K562 (cell line): Measurements from ENCODE around the gene NUFIP1. TPM values are rescaled to one million over a fixed set of nuclear protein-coding genes. Genes with fewer than 3 reads are reported as not detected.

Source experiments
- ASH1L ChIP-seq: fragments of 450-650 bp; IDR thresholded peaks from 2 replicates; pipeline ENCODE4 v1.6.1; 2018; ENCODE audit warnings: borderline replicate concordance, mild to moderate bottlenecking, low read depth; ENCODE audit not compliant: partially characterized antibody
- C11orf30 ChIP-seq: fragments of 450-650 bp; IDR thresholded peaks from 2 replicates; pipeline ENCODE4 v1.6.1; 2016; ENCODE audit warnings: low read depth, mild to moderate bottlenecking
- CHD1 ChIP-seq: fragments of 200-600 bp; sonication (generic); IDR thresholded peaks from one replicate; pipeline ENCODE4 v1.6.1; 2012; ENCODE audit warnings: mild to moderate bottlenecking, moderate library complexity, low read length, inconsistent platforms
- DIDO1 ChIP-seq: fragments of 450-650 bp; IDR thresholded peaks from 2 replicates; pipeline ENCODE4 v1.6.1; 2016; ENCODE audit warnings: low read depth, missing biosample characterization, missing genetic modification characterization
- KAT2B ChIP-seq: IDR thresholded peaks from one replicate; pipeline ENCODE4 v1.6.1; 2012; ENCODE audit warnings: low read depth, mild to moderate bottlenecking, control low read depth, inconsistent platforms, low read length, moderate library complexity
- KLF6 ChIP-seq: fragments of 250-450 bp; sonication (Bioruptor Pico); IDR thresholded peaks from 2 replicates; pipeline ENCODE4 v1.4.0; 2020; ENCODE audit warnings: mild to moderate bottlenecking, moderate library complexity, borderline replicate concordance
- MED1 ChIP-seq: sonication (generic); formaldehyde crosslinking; IDR thresholded peaks from 2 replicates; pipeline ENCODE4 v1.8.1; 2023; ENCODE audit warnings: missing genetic modification reagents, borderline replicate concordance
- NBN ChIP-seq: fragments of 450-650 bp; IDR thresholded peaks from 2 replicates; pipeline ENCODE4 v1.6.1; 2016; ENCODE audit warnings: low read depth, mild to moderate bottlenecking
- NCOA4 ChIP-seq: fragments of 450-650 bp; IDR thresholded peaks from 2 replicates; pipeline ENCODE4 v1.6.1; 2018; ENCODE audit warnings: mild to moderate bottlenecking; ENCODE audit not compliant: partially characterized antibody
- NFRKB ChIP-seq: fragments of 450-650 bp; IDR thresholded peaks from 2 replicates; pipeline ENCODE4 v1.6.1; 2016; ENCODE audit warnings: low read depth
- NONO ChIP-seq, 2 experiments: fragments of 200-400 bp in 1 of 2; fragments of 450-650 bp in 1 of 2; formaldehyde crosslinking in 1 of 2; IDR thresholded peaks; 2 replicates each; pipeline ENCODE4 v1.6.1; 2017; ENCODE audit warnings: low read depth in 2 of 2, mild to moderate bottlenecking in 2 of 2, moderate library complexity in 2 of 2, low read length in 1 of 2
- PHTF2 ChIP-seq: fragments of 250-450 bp; sonication (Bioruptor Pico); IDR thresholded peaks from 2 replicates; pipeline ENCODE4 v1.5.0; 2021; ENCODE audit warnings: mild to moderate bottlenecking
- PML ChIP-seq: IDR thresholded peaks from 2 replicates; pipeline ENCODE4 v1.6.1; 2012; ENCODE audit warnings: low read length, inconsistent platforms
- POLR2A ChIP-seq: fragments of 450-650 bp; conservative IDR thresholded peaks from 2 replicates; pipeline ENCODE4 v1.6.1; 2016
- SAFB2 ChIP-seq: fragments of 200-400 bp; formaldehyde crosslinking; IDR thresholded peaks from 2 replicates; pipeline ENCODE4 v1.6.1; 2018; ENCODE audit warnings: borderline replicate concordance, low read length, low read depth, moderate library complexity; ENCODE audit not compliant: severe bottlenecking
- SIX5 ChIP-seq, 2 experiments: IDR thresholded peaks; 2 replicates each; pipeline ENCODE4 v1.6.1; 2011; ENCODE audit warnings: low read length in 2 of 2, borderline replicate concordance in 1 of 2, low read depth in 1 of 2, mild to moderate bottlenecking in 1 of 2, moderate library complexity in 1 of 2; ENCODE audit not compliant: insufficient read depth in 1 of 2
- SMARCE1 ChIP-seq: fragments of 450-650 bp; IDR thresholded peaks from 2 replicates; pipeline ENCODE4 v1.7.1; 2016; ENCODE audit warnings: mild to moderate bottlenecking
- TAF7 ChIP-seq: fragments of 450-650 bp; IDR thresholded peaks from 2 replicates; pipeline ENCODE4 v1.6.1; 2016; ENCODE audit warnings: missing genetic modification characterization, missing compliant biosample characterization
- TRIM24 ChIP-seq, 2 experiments: fragments of 450-650 bp; IDR thresholded peaks; 2 replicates each; pipeline ENCODE4 v1.6.1; 2016
- ZBTB12 ChIP-seq: fragments of 250-450 bp; sonication (Bioruptor Pico); IDR thresholded peaks from 2 replicates; pipeline ENCODE4 v1.4.0; 2020
- ZKSCAN8 ChIP-seq: fragments of 200-800 bp; sonication (Bioruptor generic); IDR thresholded peaks from 2 replicates; pipeline ENCODE4 v1.6.1; 2016; ENCODE audit warnings: missing genetic modification characterization, missing compliant biosample characterization
- polyA plus RNA-seq, 8 experiments: library from polyadenylated mRNA; depleted of rRNA in 4 of 8; stranded (reverse) in 5 of 8; unstranded in 3 of 8; fragments of >200 nt; fragmentation: Nextera tagmentation in 2 of 8; fragmentation: Illumina TruSeq in 1 of 8; extraction: Ambion mirVana in 2 of 8; extraction: Trizol in 1 of 8; gene quantifications; 2 replicates each; pipeline versions ENCODE4 v1.2.1 to v1.2.3, GENCODE V29; 2011 to 2014; ENCODE audit warnings: inconsistent platforms in 1 of 8, missing spikeins in 1 of 8
- total RNA-seq, 7 experiments: library from RNA; depleted of rRNA in 6 of 7; stranded (reverse); fragments of >200 nt in 6 of 7; fragmentation: Illumina TruSeq in 2 of 7; extraction: Trizol in 2 of 7; gene quantifications; 2 replicates each; pipeline versions ENCODE4 v1.2.1 to v1.2.3, GENCODE V29; 2011 to 2021; ENCODE audit warnings: low replicate concordance in 1 of 7
- TF ChIP-seq, protein P1 (sequence below): fragments of 250-450 bp; sonication (Bioruptor Pico); IDR thresholded peaks from 2 replicates; pipeline ENCODE4 v1.8.0; 2022; ENCODE audit warnings: inconsistent platforms
- TF ChIP-seq, protein P2 (sequence below): fragments of 450-650 bp; IDR thresholded peaks from one replicate; pipeline ENCODE4 v1.6.1; 2018; ENCODE audit warnings: mild to moderate bottlenecking, moderate library complexity; ENCODE audit not compliant: partially characterized antibody
- TF ChIP-seq, protein P3 (sequence below): sonication (generic); formaldehyde crosslinking; IDR thresholded peaks from 2 replicates; pipeline ENCODE4 v1.8.0; 2022; ENCODE audit warnings: missing genetic modification reagents, mild to moderate bottlenecking, borderline replicate concordance

The NUFIP1 gene
- total and polyA plus RNA-seq, 9 of the 15 experiments (the other 6 are each of a cell fraction or from before 2014, with no cell fraction given) = 2.6 to 9.7 (median 4.1) TPM

DNA sequence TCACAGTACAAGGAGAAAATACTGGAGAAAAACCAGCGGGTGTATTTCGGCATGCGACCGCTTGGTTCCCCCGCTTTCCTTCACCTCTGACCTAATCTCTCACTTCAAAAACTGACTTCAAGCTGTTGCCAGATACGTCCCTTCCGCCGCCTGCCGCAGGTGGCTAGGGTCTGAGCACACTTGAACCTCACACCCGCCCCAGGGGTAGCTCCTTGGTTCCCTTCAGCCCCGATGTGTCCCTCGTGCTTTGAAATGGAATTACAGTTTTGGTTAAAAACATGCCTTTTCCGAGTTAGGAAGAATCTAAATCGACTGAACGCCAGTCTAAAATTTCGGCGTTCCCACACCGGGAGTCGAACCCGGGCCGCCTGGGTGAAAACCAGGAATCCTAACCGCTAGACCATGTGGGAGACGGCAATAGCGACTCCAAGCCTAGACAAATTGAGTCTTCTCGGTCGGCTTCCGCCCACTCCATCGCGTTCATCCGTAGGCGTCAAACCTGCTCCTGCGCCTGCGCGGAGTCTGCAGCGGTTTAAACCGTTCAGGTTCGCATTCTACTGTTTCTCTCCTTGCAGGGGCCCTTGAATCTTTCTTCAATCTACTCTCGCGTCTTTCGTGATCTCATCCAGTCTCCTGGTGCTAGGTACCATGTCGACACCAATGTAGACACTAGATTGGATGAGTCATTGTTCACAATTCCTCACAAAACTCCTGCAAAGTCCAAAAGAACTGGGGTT lies 71.5 kb downstream of the NUFIP1 start (continued):
- TF ChIP-seq, protein P1, sequence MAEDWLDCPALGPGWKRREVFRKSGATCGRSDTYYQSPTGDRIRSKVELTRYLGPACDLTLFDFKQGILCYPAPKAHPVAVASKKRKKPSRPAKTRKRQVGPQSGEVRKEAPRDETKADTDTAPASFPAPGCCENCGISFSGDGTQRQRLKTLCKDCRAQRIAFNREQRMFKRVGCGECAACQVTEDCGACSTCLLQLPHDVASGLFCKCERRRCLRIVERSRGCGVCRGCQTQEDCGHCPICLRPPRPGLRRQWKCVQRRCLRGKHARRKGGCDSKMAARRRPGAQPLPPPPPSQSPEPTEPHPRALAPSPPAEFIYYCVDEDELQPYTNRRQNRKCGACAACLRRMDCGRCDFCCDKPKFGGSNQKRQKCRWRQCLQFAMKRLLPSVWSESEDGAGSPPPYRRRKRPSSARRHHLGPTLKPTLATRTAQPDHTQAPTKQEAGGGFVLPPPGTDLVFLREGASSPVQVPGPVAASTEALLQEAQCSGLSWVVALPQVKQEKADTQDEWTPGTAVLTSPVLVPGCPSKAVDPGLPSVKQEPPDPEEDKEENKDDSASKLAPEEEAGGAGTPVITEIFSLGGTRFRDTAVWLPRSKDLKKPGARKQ (CRISPR knock-in tag) = no peak
- TF ChIP-seq, protein P2, sequence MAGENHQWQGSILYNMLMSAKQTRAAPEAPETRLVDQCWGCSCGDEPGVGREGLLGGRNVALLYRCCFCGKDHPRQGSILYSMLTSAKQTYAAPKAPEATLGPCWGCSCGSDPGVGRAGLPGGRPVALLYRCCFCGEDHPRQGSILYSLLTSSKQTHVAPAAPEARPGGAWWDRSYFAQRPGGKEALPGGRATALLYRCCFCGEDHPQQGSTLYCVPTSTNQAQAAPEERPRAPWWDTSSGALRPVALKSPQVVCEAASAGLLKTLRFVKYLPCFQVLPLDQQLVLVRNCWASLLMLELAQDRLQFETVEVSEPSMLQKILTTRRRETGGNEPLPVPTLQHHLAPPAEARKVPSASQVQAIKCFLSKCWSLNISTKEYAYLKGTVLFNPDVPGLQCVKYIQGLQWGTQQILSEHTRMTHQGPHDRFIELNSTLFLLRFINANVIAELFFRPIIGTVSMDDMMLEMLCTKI = no peak
- TF ChIP-seq SMARCE1 = no peak
- no peak for TF ChIP-seq TAF7 (tag)
- no peak for TF ChIP-seq PML
- no peak for TF ChIP-seq NONO (IDR thresholded peaks at IDR 0.05; ENCODE audit: low read depth in 2 of 2, low read length in 1 of 2)
- TF ChIP-seq KLF6 (CRISPR knock-in tag) = no peak
- TF ChIP-seq NFRKB = no peak
- TF ChIP-seq SIX5 (IDR thresholded peaks at IDR 0.05; ENCODE audit: borderline replicate concordance in 1 of 2, insufficient read depth in 1 of 2, low read depth in 1 of 2, low read length in 2 of 2) = peak in 1 of 2 experiments; percentile 17; a peak in 1 of 4 replicates
- peak; percentile 24; the same call in 1 of the 2 replicates for TF ChIP-seq DIDO1 (tag)
- TF ChIP-seq MED1 (CRISPR knock-in tag) = no peak
- peak; percentile 68 for TF ChIP-seq POLR2A
- TF ChIP-seq NCOA4 = no peak
- TF ChIP-seq, protein P3, sequence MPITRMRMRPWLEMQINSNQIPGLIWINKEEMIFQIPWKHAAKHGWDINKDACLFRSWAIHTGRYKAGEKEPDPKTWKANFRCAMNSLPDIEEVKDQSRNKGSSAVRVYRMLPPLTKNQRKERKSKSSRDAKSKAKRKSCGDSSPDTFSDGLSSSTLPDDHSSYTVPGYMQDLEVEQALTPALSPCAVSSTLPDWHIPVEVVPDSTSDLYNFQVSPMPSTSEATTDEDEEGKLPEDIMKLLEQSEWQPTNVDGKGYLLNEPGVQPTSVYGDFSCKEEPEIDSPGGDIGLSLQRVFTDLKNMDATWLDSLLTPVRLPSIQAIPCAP = no peak; the same call in 1 of the 2 replicates
- TF ChIP-seq KAT2B = no peak
- TF ChIP-seq ZKSCAN8 (CRISPR knock-in tag) = no peak; the same call in 1 of the 2 replicates
- TF ChIP-seq ASH1L = no peak
- no peak for TF ChIP-seq PHTF2
- no peak for TF ChIP-seq C11orf30
- TF ChIP-seq SAFB2 = no peak
- no peak for TF ChIP-seq CHD1
- no peak; the same call in 1 of the 2 replicates for TF ChIP-seq ZBTB12 (CRISPR knock-in tag)
- peak in 1 of 2 experiments; percentile 24; a peak in 1 of 4 replicates for TF ChIP-seq TRIM24 (IDR thresholded peaks at IDR 0.05)
- peak; percentile 68 for TF ChIP-seq NBN
